ENCODE measurements around the gene TMEM132A. TPM values are rescaled to one million over a fixed set of nuclear protein-coding genes. Genes with fewer than 3 reads are reported as not detected.

The TMEM132A gene
- polyA plus RNA-seq, 1 of the 3 experiments (the other 2 are of a cell fraction) = 66.9 TPM

- Histone ChIP-seq H3K36me3 (replicated peaks in 1 of 2; ENCODE audit: control insufficient read depth in 1 of 2, insufficient read depth in 2 of 2, low read length in 1 of 2) (no peaks in the 10 kb centered on the region), H3K4me2 (peak within 1 kb of the TSS; percentile 98), H3K27ac (ENCODE audit: low read depth in 2 of 2, low read length in 1 of 2) (peak within 1 kb of the TSS; percentile 93 to 100), H3K4me3 (ENCODE audit: low read depth in 2 of 2, low read length in 1 of 2) (peak within 1 kb of the TSS; percentile 80 to 87), H3K27me3 (ENCODE audit: insufficient read depth) (no peaks in the 10 kb centered on the region; the same call in 1 of the 2 replicates), H3K9me3 (no peaks in the 10 kb centered on the region), H3K9ac (peak within 1 kb of the TSS; percentile 76), H3K9me2 (no peaks in the 10 kb centered on the region), H2AFZ (ENCODE audit: low read depth) (peak within 1 kb of the TSS; percentile 98), H3F3A (replicated peaks; ENCODE audit: insufficient read depth) (no peaks in the 10 kb centered on the region), H4K20me1 (ENCODE audit: insufficient read depth) (no peaks in the 10 kb centered on the region; the same call in 1 of the 2 replicates), H3K79me2 (ENCODE audit: insufficient read depth) (peaks cover 35% of the 10 kb centered on the region), H3K4me1 (ENCODE audit: control insufficient read depth in 1 of 2, insufficient read depth in 2 of 2, low read depth in 1 of 2, low read length in 1 of 2) (peaks cover 12 to 20% of the 10 kb centered on the region in 2 experiments; a peak in 2 of 4 replicates)
- no peak for TF ChIP-seq NFIC (IDR thresholded peaks at IDR 0.05; ENCODE audit: borderline replicate concordance)
- no peak; the same call in 1 of the 2 replicates for TF ChIP-seq SIN3A (IDR thresholded peaks at IDR 0.05; ENCODE audit: borderline replicate concordance, low read depth, low read length)
- no peak for TF ChIP-seq REST (IDR thresholded peaks at IDR 0.05; ENCODE audit: low read depth, low read length)
- no peak for TF ChIP-seq RFX5 (IDR thresholded peaks at IDR 0.05; ENCODE audit: low read length)
- peak; percentile 97 for TF ChIP-seq NRF1 (IDR thresholded peaks at IDR 0.05; ENCODE audit: low read depth, low read length)
- TF ChIP-seq GABPA (IDR thresholded peaks at IDR 0.05; ENCODE audit: low read depth) = peak; percentile 72
- TF ChIP-seq ELF1 (IDR thresholded peaks at IDR 0.05) = no peak
- no peak for TF ChIP-seq USF1 (IDR thresholded peaks at IDR 0.05; ENCODE audit: borderline replicate concordance, low read depth)
- TF ChIP-seq USF2 (IDR thresholded peaks at IDR 0.05; ENCODE audit: borderline replicate concordance, low read depth, low read length) = no peak
- no peak for TF ChIP-seq FOXM1 (IDR thresholded peaks at IDR 0.05; ENCODE audit: low read depth)
- TF ChIP-seq RXRA (IDR thresholded peaks at IDR 0.05; ENCODE audit: borderline replicate concordance, low read depth) = no peak
- no peak for TF ChIP-seq RAD21 (IDR thresholded peaks at IDR 0.05; ENCODE audit: low read length)
- TF ChIP-seq MAX (IDR thresholded peaks at IDR 0.05; ENCODE audit: low read depth) = peak; percentile 94
- no peak for TF ChIP-seq SMC3 (IDR thresholded peaks at IDR 0.05; ENCODE audit: low read depth, low read length)
- TF ChIP-seq EP300 (IDR thresholded peaks at IDR 0.05; ENCODE audit: borderline replicate concordance in 1 of 2, low read depth in 1 of 2, low read length in 1 of 2) = no peak
- TF ChIP-seq RCOR1 (IDR thresholded peaks at IDR 0.05; ENCODE audit: low read length) = no peak
- TF ChIP-seq YY1 (IDR thresholded peaks at IDR 0.05; ENCODE audit: low read depth) = 0 out of 2 replicates have a peak, but pooled peaks have one; percentile 7
- no peak for TF ChIP-seq FOSL2 (IDR thresholded peaks at IDR 0.05; ENCODE audit: borderline replicate concordance, low read depth)
- TF ChIP-seq CHD2 (IDR thresholded peaks at IDR 0.05; ENCODE audit: low read length, partially characterized antibody) = peak; percentile 87
- no peak for TF ChIP-seq CTCF (IDR thresholded peaks at IDR 0.05)
- peak; percentile 48; the same call in 1 of the 2 replicates for TF ChIP-seq FOXJ3 (CRISPR knock-in tag; IDR thresholded peaks at IDR 0.05)
- no peak for TF ChIP-seq TEAD4 (IDR thresholded peaks at IDR 0.05; ENCODE audit: borderline replicate concordance, insufficient read depth)
- TF ChIP-seq MXI1 (IDR thresholded peaks at IDR 0.05; ENCODE audit: low read depth, low read length) = no peak; the same call in 1 of the 2 replicates
- CTCF ChIA-PET = interaction anchor here (0.9 to 3.9 kb wide), 5 partner anchors 10 to 216 kb away, joined by 3 to 38 read pairs (median 6); partner anchors contain the start of gene TMEM132A
- 3% methylated on average over 38 of the region's 70 CpGs for WGBS (ENCODE audit: low lambda C conversion rate)
- peak; percentile 94 for DNase-seq
- POLR2A ChIA-PET = interaction anchor here (0.9 to 2.1 kb wide), 3 partner anchors 8 to 26 kb away, joined by 3 to 8 read pairs (median 5); partner anchors contain the start of genes PRPF19 and TMEM132A
These were observed 10.2 kb upstream of the TMEM132A start, which contains the start of gene TMEM109 for GRCh38 chr11:60913793-60914632. Gene TMEM109, plus strand, starts transcription at chr11:60914158. Its CDS starts 5,536 bp downstream, at chr11:60919694.
